ENCODE results near the gene COL5A1.

DNA sequence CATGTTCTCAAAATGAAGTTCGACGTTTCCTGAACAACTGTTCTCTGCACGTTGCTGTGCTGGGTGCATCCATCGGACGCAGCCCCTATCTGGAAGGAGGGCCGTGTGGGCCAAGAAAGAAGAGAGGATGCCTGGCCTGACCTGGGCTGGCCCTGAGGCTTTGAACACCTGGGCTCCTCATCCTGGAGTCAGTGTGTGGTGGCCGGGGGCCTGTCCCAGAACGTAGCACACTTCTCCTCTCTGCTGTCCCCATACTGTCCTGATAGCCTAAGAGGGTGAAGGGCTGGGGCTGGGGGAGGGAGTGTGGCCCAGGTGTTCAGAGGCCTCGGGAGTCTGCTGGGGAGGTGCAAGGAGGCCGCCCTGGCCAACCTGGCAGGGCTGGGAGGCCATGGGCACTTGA, 21.5 kb downstream of the COL5A1 start:
- no peak for TF ChIP-seq YY1 (IDR thresholded peaks at IDR 0.05; ENCODE audit: insufficient read depth, insufficient read length)
- no peak for TF ChIP-seq ZNF274 (IDR thresholded peaks at IDR 0.05; ENCODE audit: low read depth, low read length)
- TF ChIP-seq SUZ12 (IDR thresholded peaks at IDR 0.05; ENCODE audit: extremely low read depth, insufficient read depth, insufficient read length) = no peak
